K562 (cell line): Measurements from ENCODE around the gene TECPR2. TPM values are rescaled to one million over a fixed set of nuclear protein-coding genes. Genes with fewer than 3 reads are reported as not detected.
A peak's percentile ranks its signal among the peaks of the same experiment; 100 is the strongest.

Source experiments
- ARID1B ChIP-seq: fragments of 450-650 bp; IDR thresholded peaks from 2 replicates; pipeline ENCODE4 v1.6.1; 2016; ENCODE audit warnings: antibody characterized with exemption, mild to moderate bottlenecking, inconsistent platforms
- ARID2 ChIP-seq: fragments of 450-650 bp; IDR thresholded peaks from 2 replicates; pipeline ENCODE4 v1.6.1; 2017; ENCODE audit warnings: antibody characterized with exemption, mild to moderate bottlenecking
- BRD9 ChIP-seq: fragments of 450-650 bp; IDR thresholded peaks from 2 replicates; pipeline ENCODE4 v1.6.1; 2018; ENCODE audit warnings: low read depth; ENCODE audit not compliant: partially characterized antibody
- DDX20 ChIP-seq: fragments of 450-650 bp; IDR thresholded peaks from 2 replicates; pipeline ENCODE4 v1.6.1; 2016; ENCODE audit warnings: missing genetic modification characterization, low read depth, mild to moderate bottlenecking, missing compliant biosample characterization, moderate library complexity
- EP300 ChIP-seq: IDR thresholded peaks from 2 replicates; pipeline ENCODE4 v1.6.1; 2012; ENCODE audit warnings: low read length, improper control_type of control experiment
- ETV1 ChIP-seq: fragments of 450-650 bp; conservative IDR thresholded peaks from 2 replicates; pipeline ENCODE4 v1.6.1; 2016; ENCODE audit warnings: missing genetic modification characterization, control low read depth, low read depth, missing compliant biosample characterization
- FOXA1 ChIP-seq: fragments of 450-650 bp; IDR thresholded peaks from 2 replicates; pipeline ENCODE4 v1.6.1; 2016; ENCODE audit warnings: mild to moderate bottlenecking, borderline replicate concordance
- GABPB1 ChIP-seq: sonication (generic); formaldehyde crosslinking; IDR thresholded peaks from 2 replicates; pipeline ENCODE4 v1.8.0; 2022; ENCODE audit warnings: mild to moderate bottlenecking, missing genetic modification reagents
- GABPB2 ChIP-seq: fragments of 250-450 bp; sonication (Bioruptor Pico); conservative IDR thresholded peaks from 2 replicates; pipeline ENCODE4 v1.5.1; 2021; ENCODE audit warnings: mild to moderate bottlenecking
- GTF2A2 ChIP-seq: IDR thresholded peaks from 2 replicates; pipeline ENCODE4 v1.6.1; 2016; ENCODE audit warnings: mild to moderate bottlenecking, missing genetic modification characterization, missing compliant biosample characterization
- NFE2 ChIP-seq: IDR thresholded peaks from 2 replicates; pipeline ENCODE4 v1.6.1; 2014; ENCODE audit warnings: antibody characterized with exemption, low read depth
- OTX1 ChIP-seq: fragments of 450-650 bp; formaldehyde crosslinking; IDR thresholded peaks from 2 replicates; pipeline ENCODE4 v1.4.0; 2022; ENCODE audit warnings: mild to moderate bottlenecking
- PHTF2 ChIP-seq: fragments of 250-450 bp; sonication (Bioruptor Pico); IDR thresholded peaks from 2 replicates; pipeline ENCODE4 v1.5.0; 2021; ENCODE audit warnings: mild to moderate bottlenecking
- RBM34 ChIP-seq: fragments of 200-400 bp; formaldehyde crosslinking; IDR thresholded peaks from 2 replicates; pipeline ENCODE4 v1.6.1; 2018; ENCODE audit warnings: low read length, borderline replicate concordance; ENCODE audit not compliant: insufficient read depth
- RCOR1 ChIP-seq, 2 experiments: IDR thresholded peaks; 2 replicates each; pipeline ENCODE4 v1.6.1; 2012; ENCODE audit warnings: low read depth in 2 of 2, low read length in 2 of 2, borderline replicate concordance in 1 of 2, improper control_type of control experiment in 1 of 2
- RFX5 ChIP-seq: IDR thresholded peaks from 2 replicates; pipeline ENCODE4 v1.6.1; 2011; ENCODE audit warnings: low read depth, mild to moderate bottlenecking, improper control_type of control experiment, low read length
- SETDB1 ChIP-seq: IDR thresholded peaks from one replicate; pipeline ENCODE4 v1.6.1; 2012; ENCODE audit warnings: low read length, control low read depth, inconsistent platforms
- SIN3A ChIP-seq, 2 experiments: fragments of 150-350 bp in 1 of 2; IDR thresholded peaks; 2 replicates each; pipeline ENCODE4 v1.6.1; 2011 to 2016; ENCODE audit warnings: borderline replicate concordance in 2 of 2, low read depth in 2 of 2, low read length in 2 of 2, mild to moderate bottlenecking in 2 of 2, moderate library complexity in 2 of 2; ENCODE audit not compliant: control insufficient read depth in 1 of 2
- THRB ChIP-seq: fragments of 450-650 bp; formaldehyde crosslinking; conservative IDR thresholded peaks from 2 replicates; pipeline ENCODE4 v1.4.0; 2022; ENCODE audit warnings: mild to moderate bottlenecking, missing genetic modification characterization
- ZNF134 ChIP-seq: fragments of 250-450 bp; sonication (Bioruptor Pico); conservative IDR thresholded peaks from 2 replicates; pipeline ENCODE4 v1.4.0; 2020
- ZNF583 ChIP-seq: fragments of 250-450 bp; sonication (Bioruptor Pico); IDR thresholded peaks from 2 replicates; pipeline ENCODE4 v1.4.0; 2020
- ZSCAN32 ChIP-seq: fragments of 450-650 bp; formaldehyde crosslinking; IDR thresholded peaks from 2 replicates; pipeline ENCODE4 v1.4.0; 2020; ENCODE audit warnings: mild to moderate bottlenecking, moderate library complexity
- polyA plus RNA-seq, 8 experiments: library from polyadenylated mRNA; depleted of rRNA in 4 of 8; stranded (reverse) in 5 of 8; unstranded in 3 of 8; fragments of >200 nt; fragmentation: Nextera tagmentation in 2 of 8; fragmentation: Illumina TruSeq in 1 of 8; extraction: Ambion mirVana in 2 of 8; extraction: Trizol in 1 of 8; gene quantifications; 2 replicates each; pipeline versions ENCODE4 v1.2.1 to v1.2.3, GENCODE V29; 2011 to 2014; ENCODE audit warnings: inconsistent platforms in 1 of 8, missing spikeins in 1 of 8
- total RNA-seq, 7 experiments: library from RNA; depleted of rRNA in 6 of 7; stranded (reverse); fragments of >200 nt in 6 of 7; fragmentation: Illumina TruSeq in 2 of 7; extraction: Trizol in 2 of 7; gene quantifications; 2 replicates each; pipeline versions ENCODE4 v1.2.1 to v1.2.3, GENCODE V29; 2011 to 2021; ENCODE audit warnings: low replicate concordance in 1 of 7
- TF ChIP-seq, protein P1 (sequence below): fragments of 450-650 bp; IDR thresholded peaks from 2 replicates; pipeline ENCODE4 v1.6.1; 2016; ENCODE audit warnings: missing biosample characterization, missing genetic modification characterization
- TF ChIP-seq, protein P2 (sequence below): fragments of 200-800 bp; sonication (Bioruptor generic); IDR thresholded peaks from 2 replicates; pipeline ENCODE4 v1.6.1; 2017; ENCODE audit warnings: missing genetic modification characterization, missing compliant biosample characterization
- TF ChIP-seq, protein P3 (sequence below): sonication (generic); formaldehyde crosslinking; IDR thresholded peaks from 2 replicates; pipeline ENCODE4 v1.8.0; 2022; ENCODE audit warnings: missing genetic modification reagents, mild to moderate bottlenecking, borderline replicate concordance

Gene TECPR2
- total and polyA plus RNA-seq, 9 of the 15 experiments (the other 6 are each of a cell fraction or from before 2014, with no cell fraction given), result 0.04 to 3.0 (median 0.83) TPM

DNA sequence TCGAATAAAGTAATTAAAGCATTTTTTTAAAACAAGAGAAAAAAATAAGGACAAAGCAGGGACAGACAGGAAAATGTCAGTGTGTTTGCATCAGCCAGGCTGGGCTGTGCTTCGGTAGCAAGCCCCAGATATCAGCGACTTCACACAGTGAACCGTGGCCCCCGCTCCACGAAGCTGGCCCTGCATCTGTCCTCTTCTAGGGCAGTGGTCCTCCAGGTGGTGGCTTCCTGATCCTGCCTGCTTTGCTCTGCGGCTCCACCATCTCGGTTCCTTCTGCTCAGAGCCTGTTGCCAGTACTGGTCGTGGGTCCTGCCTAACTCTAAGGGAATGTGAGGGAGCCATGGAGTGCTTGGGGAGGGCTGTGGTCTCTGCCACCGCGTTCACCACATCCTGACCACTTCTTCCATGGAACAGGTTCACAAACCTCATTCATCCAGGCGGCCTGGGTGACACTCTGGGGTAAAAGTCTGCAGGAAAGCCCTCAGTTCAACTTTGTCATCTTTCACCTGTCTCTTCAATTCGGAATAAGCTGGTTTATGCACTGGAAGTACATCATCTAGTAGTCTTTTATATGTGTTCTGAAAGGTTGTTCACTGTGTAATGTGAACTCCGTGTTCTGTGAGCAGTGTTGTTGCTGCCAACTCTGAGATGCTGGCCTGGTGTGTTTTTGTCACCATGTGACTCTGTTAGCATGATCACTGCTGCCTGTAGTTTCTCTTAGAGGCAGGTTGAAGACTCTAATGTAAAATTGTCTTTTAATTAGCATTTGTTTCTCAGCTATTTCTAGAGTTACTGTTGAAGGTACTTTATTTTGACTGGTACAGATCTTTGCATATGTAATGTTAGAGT lies 99.0 kb downstream of the TECPR2 start (continued):
- TF ChIP-seq, protein P1, sequence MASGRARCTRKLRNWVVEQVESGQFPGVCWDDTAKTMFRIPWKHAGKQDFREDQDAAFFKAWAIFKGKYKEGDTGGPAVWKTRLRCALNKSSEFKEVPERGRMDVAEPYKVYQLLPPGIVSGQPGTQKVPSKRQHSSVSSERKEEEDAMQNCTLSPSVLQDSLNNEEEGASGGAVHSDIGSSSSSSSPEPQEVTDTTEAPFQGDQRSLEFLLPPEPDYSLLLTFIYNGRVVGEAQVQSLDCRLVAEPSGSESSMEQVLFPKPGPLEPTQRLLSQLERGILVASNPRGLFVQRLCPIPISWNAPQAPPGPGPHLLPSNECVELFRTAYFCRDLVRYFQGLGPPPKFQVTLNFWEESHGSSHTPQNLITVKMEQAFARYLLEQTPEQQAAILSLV (tag), result 0 out of 2 replicates have a peak, but pooled peaks have one; percentile 13
- TF ChIP-seq GTF2A2 (tag) (no peak), ETV1 (tag) (0 out of 2 replicates have a peak, but pooled peaks have one; percentile 30), EP300 (peak; percentile 48; the same call in 1 of the 2 replicates), RCOR1 (IDR thresholded peaks at IDR 0.05; ENCODE audit: borderline replicate concordance in 1 of 2, low read depth in 2 of 2, low read length in 2 of 2) (0 out of 4 replicates have a peak, but pooled peaks of 1 of the 2 experiments have one; percentile 4), OTX1 (no peak), ZSCAN32 (peak; percentile 77), ARID2 (no peak), PHTF2 (no peak), SIN3A (IDR thresholded peaks at IDR 0.05; ENCODE audit: borderline replicate concordance in 2 of 2, control insufficient read depth in 1 of 2, low read depth in 2 of 2, low read length in 2 of 2) (no peak), FOXA1 (no peak), GABPB2 (no peak), THRB (no peak), ARID1B (peak; percentile 26; the same call in 1 of the 2 replicates), RFX5 (no peak), ZNF583 (CRISPR knock-in tag) (0 out of 2 replicates have a peak, but pooled peaks have one; percentile 53), BRD9 (peak; percentile 49), NFE2 (no peak), DDX20 (tag) (no peak), RBM34 (no peak), ZNF134 (CRISPR knock-in tag) (peak; percentile 85), GABPB1 (CRISPR knock-in tag) (no peak), SETDB1 (no peak)
- TF ChIP-seq, protein P2, sequence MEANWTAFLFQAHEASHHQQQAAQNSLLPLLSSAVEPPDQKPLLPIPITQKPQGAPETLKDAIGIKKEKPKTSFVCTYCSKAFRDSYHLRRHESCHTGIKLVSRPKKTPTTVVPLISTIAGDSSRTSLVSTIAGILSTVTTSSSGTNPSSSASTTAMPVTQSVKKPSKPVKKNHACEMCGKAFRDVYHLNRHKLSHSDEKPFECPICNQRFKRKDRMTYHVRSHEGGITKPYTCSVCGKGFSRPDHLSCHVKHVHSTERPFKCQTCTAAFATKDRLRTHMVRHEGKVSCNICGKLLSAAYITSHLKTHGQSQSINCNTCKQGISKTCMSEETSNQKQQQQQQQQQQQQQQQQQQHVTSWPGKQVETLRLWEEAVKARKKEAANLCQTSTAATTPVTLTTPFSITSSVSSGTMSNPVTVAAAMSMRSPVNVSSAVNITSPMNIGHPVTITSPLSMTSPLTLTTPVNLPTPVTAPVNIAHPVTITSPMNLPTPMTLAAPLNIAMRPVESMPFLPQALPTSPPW (CRISPR knock-in tag), result peak; percentile 12; the same call in 1 of the 2 replicates
- TF ChIP-seq, protein P3, sequence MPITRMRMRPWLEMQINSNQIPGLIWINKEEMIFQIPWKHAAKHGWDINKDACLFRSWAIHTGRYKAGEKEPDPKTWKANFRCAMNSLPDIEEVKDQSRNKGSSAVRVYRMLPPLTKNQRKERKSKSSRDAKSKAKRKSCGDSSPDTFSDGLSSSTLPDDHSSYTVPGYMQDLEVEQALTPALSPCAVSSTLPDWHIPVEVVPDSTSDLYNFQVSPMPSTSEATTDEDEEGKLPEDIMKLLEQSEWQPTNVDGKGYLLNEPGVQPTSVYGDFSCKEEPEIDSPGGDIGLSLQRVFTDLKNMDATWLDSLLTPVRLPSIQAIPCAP (CRISPR knock-in tag), result no peak
